ENCODE data around the gene AKT1S1. TPM values are rescaled to one million over a fixed set of nuclear protein-coding genes. Genes with fewer than 3 reads are reported as not detected.

AKT1S1 gene
- total and polyA plus RNA-seq, 2 donors (not counting 3 experiments of a cell fraction or from before 2014, with no cell fraction given), result 64.2 to 68.3 TPM

- dilution Hi-C loops (cut with MboI; ENCODE audit: extremely low pct_ligation_motif_present, low sequenced_read_pairs), result no loop called here
- ChIA-PET POLR2A (interaction anchor here (0.7 kb wide), 1 partner anchor 29 kb away, joined by 7 read pairs; no protein-coding TSS in a partner anchor), CTCF (no interaction called here)
- Histone ChIP-seq H3K4me2 (ENCODE audit: insufficient read depth, low read length) (no peak overlapping the region), H3K36me3 (ENCODE audit: control insufficient read depth in 2 of 2, extremely low read depth in 1 of 2, insufficient read depth in 2 of 2, low read length in 2 of 2) (peaks cover 6 to 25% of the 10 kb centered on the region in 2 experiments), H3K27me3 (ENCODE audit: control insufficient read depth in 2 of 2, insufficient read depth in 2 of 2, low read length in 2 of 2) (no peaks in the 10 kb centered on the region), H3K4me1 (ENCODE audit: control insufficient read depth, extremely low read depth, insufficient read depth, low read length) (peaks cover 10% of the 10 kb centered on the region), H3K27ac (ENCODE audit: insufficient read depth, low read depth, low read length) (no peak overlapping the region), H4K20me1 (replicated peaks; ENCODE audit: control insufficient read depth, extremely low read depth, insufficient read depth, low read length) (no peaks in the 10 kb centered on the region), H3K79me2 (ENCODE audit: control insufficient read depth, insufficient read depth, low read length) (peaks cover 72% of the 10 kb centered on the region), H3K4me3 (replicated peaks in 1 of 3; ENCODE audit: insufficient read depth in 1 of 3, low read depth in 1 of 3, low read length in 3 of 3) (no peak overlapping the region), H2AFZ (ENCODE audit: low read depth, low read length) (no peak overlapping the region), H3K9me1 (replicated peaks; ENCODE audit: control insufficient read depth, extremely low read depth, insufficient read depth, low read length) (no peaks in the 10 kb centered on the region), H3K9ac (replicated peaks; ENCODE audit: extremely low read depth, insufficient read depth, low read length) (no peak overlapping the region), H3K9me3 (replicated peaks; ENCODE audit: control insufficient read depth, insufficient read depth, low read length) (no peaks in the 10 kb centered on the region)
- TF ChIP-seq MYC (IDR thresholded peaks at IDR 0.05; ENCODE audit: low read depth, low read length) (no peak), EZH2 (IDR thresholded peaks at IDR 0.05; ENCODE audit: borderline replicate concordance, low read depth, low read length, severe bottlenecking) (no peak), FOS (IDR thresholded peaks at IDR 0.05; ENCODE audit: borderline replicate concordance, insufficient read depth, low read length) (no peak), POLR2AphosphoS5 (IDR thresholded peaks at IDR 0.05; ENCODE audit: insufficient read depth, low read depth, low read length) (no peak), JUN (IDR thresholded peaks at IDR 0.05; ENCODE audit: borderline replicate concordance, insufficient read depth, insufficient read length, low read depth) (no peak), GATA2 (IDR thresholded peaks at IDR 0.05; ENCODE audit: insufficient read depth, insufficient read length, low read depth, low read length) (no peak), POLR2A (IDR thresholded peaks at IDR 0.05; ENCODE audit: low read depth, low read length) (no peak)
- TF ChIP-seq, protein P1, sequence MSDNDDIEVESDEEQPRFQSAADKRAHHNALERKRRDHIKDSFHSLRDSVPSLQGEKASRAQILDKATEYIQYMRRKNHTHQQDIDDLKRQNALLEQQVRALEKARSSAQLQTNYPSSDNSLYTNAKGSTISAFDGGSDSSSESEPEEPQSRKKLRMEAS (IDR thresholded peaks at IDR 0.05; ENCODE audit: insufficient read depth, insufficient read length), result no peak
- TF ChIP-seq, protein P2, sequence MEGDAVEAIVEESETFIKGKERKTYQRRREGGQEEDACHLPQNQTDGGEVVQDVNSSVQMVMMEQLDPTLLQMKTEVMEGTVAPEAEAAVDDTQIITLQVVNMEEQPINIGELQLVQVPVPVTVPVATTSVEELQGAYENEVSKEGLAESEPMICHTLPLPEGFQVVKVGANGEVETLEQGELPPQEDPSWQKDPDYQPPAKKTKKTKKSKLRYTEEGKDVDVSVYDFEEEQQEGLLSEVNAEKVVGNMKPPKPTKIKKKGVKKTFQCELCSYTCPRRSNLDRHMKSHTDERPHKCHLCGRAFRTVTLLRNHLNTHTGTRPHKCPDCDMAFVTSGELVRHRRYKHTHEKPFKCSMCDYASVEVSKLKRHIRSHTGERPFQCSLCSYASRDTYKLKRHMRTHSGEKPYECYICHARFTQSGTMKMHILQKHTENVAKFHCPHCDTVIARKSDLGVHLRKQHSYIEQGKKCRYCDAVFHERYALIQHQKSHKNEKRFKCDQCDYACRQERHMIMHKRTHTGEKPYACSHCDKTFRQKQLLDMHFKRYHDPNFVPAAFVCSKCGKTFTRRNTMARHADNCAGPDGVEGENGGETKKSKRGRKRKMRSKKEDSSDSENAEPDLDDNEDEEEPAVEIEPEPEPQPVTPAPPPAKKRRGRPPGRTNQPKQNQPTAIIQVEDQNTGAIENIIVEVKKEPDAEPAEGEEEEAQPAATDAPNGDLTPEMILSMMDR (IDR thresholded peaks at IDR 0.05; ENCODE audit: extremely low read depth in 1 of 2, insufficient read depth in 1 of 2, low read depth in 1 of 2, low read length in 2 of 2), result no peak
- no TSS peak for BruUV-seq (replicated peaks)
- intact Hi-C loops (cut with micrococcal nuclease), result no loop called here
- no peak for FAIRE-seq
- DNase-seq (ENCODE audit: low read depth, low spot score), result no peak
These were observed 49.4 kb upstream of the AKT1S1 start for GRCh38 chr19:49926515-49926914.

All from endothelial cell of umbilical vein (primary cell).